Adipocyte (in vitro differentiated cells): ENCODE measurements around the gene LRRC49.
A peak's percentile ranks its signal among the peaks of the same experiment; 100 is the strongest.
"Not testable (repeated sequence)": the region's sequence is repeated elsewhere in the genome, so short reads cannot be mapped to it uniquely, and the experiment has no call there.

Experiments
- DNase-seq: peaks from one replicate; pipeline ENCODE4 v3.0.0-alpha.2; 2015; ENCODE audit warnings: low read depth
- H3K27me3 ChIP-seq: replicated peaks from 2 replicates; pipeline ENCODE4 v1.7.0; 2013; ENCODE audit warnings: mild to moderate bottlenecking, low read length, moderate library complexity; ENCODE audit not compliant: control insufficient read depth, insufficient read depth
- H3K36me3 ChIP-seq: 2 replicates; pipeline ENCODE4 v1.7.0; 2013; ENCODE audit warnings: low read length, mild to moderate bottlenecking, moderate library complexity; ENCODE audit not compliant: control insufficient read depth, insufficient read depth, severe bottlenecking
- H3K4me1 ChIP-seq: 2 replicates; pipeline ENCODE4 v1.7.0; 2013; ENCODE audit warnings: mild to moderate bottlenecking, low read length, moderate library complexity; ENCODE audit not compliant: control insufficient read depth, insufficient read depth
- H3K4me3 ChIP-seq: 2 replicates; pipeline ENCODE4 v1.7.0; 2013; ENCODE audit warnings: mild to moderate bottlenecking, low read length, moderate library complexity
- H3K9ac ChIP-seq: 2 replicates; pipeline ENCODE4 v1.7.0; 2013; ENCODE audit warnings: mild to moderate bottlenecking, low read length, moderate library complexity
- H3K9me3 ChIP-seq: 2 replicates; pipeline ENCODE4 v1.7.0; 2013; ENCODE audit warnings: mild to moderate bottlenecking, low read length, moderate library complexity; ENCODE audit not compliant: control insufficient read depth

The LRRC49 gene

GRCh38 chr15:70933411-70933810, 40.8 kb downstream of the LRRC49 start:
- no peak for DNase-seq
- Histone ChIP-seq H3K9me3 (no peaks in the 10 kb centered on the region), H3K27me3 (no peaks in the 10 kb centered on the region), H3K4me3 (no peak overlapping the region), H3K4me1 (peaks cover 3% of the 10 kb centered on the region), H3K9ac (no peak overlapping the region), H3K36me3 (no peaks in the 10 kb centered on the region)

- Histone ChIP-seq H3K9me3 (no peaks in the 10 kb centered on the region), H3K4me1 (peaks cover 3% of the 10 kb centered on the region), H3K4me3 (no peak overlapping the region), H3K9ac (no peak overlapping the region), H3K27me3 (no peaks in the 10 kb centered on the region), H3K36me3 (no peaks in the 10 kb centered on the region)
- DNase-seq: no peak
Measured at GRCh38 chr15:70935631-70936030, 43.0 kb downstream of the LRRC49 start.

- Histone ChIP-seq H3K27me3 (no peaks in the 10 kb centered on the region), H3K9ac (no peak overlapping the region), H3K9me3 (no peaks in the 10 kb centered on the region), H3K4me1 (peaks cover 3% of the 10 kb centered on the region), H3K4me3 (no peak overlapping the region), H3K36me3 (no peaks in the 10 kb centered on the region)
- DNase-seq: no peak
Measured at GRCh38 chr15:70936326-70936725, 43.7 kb downstream of the LRRC49 start.

- not testable (repeated sequence) for H3K4me1 ChIP-seq, H3K27me3 ChIP-seq, H3K4me3 ChIP-seq, H3K9me3 ChIP-seq, H3K9ac ChIP-seq, DNase-seq, H3K36me3 ChIP-seq
Measured at GRCh38 chr15:70943285-70943684, 50.7 kb downstream of the LRRC49 start.

GRCh38 chr15:70947351-70948335, 55.0 kb downstream of the LRRC49 start:
- Histone ChIP-seq H3K9ac (no peak overlapping the region), H3K27me3 (no peaks in the 10 kb centered on the region), H3K4me1 (peaks cover 4% of the 10 kb centered on the region), H3K4me3 (no peak overlapping the region), H3K36me3 (no peaks in the 10 kb centered on the region), H3K9me3 (peaks cover 10% of the 10 kb centered on the region)
- DNase-seq: no peak

- peaks cover 10% of the 10 kb centered on the region for H3K9me3 ChIP-seq
- H3K36me3 ChIP-seq: no peaks in the 10 kb centered on the region
Measured at GRCh38 chr15:70950953-70951352, 58.3 kb downstream of the LRRC49 start.

GRCh38 chr15:70954171-70954570, 61.5 kb downstream of the LRRC49 start:
- H3K4me3 ChIP-seq: no peak overlapping the region
- H3K9me3 ChIP-seq: peaks cover 10% of the 10 kb centered on the region
- peaks cover 9% of the 10 kb centered on the region for H3K4me1 ChIP-seq
- no peaks in the 10 kb centered on the region for H3K27me3 ChIP-seq
- no peak overlapping the region for H3K9ac ChIP-seq
- H3K36me3 ChIP-seq: no peaks in the 10 kb centered on the region
- peak; percentile 8 for DNase-seq

More at GRCh38 chr15:70950953-70951352, 58.3 kb downstream of the LRRC49 start:
- no peak overlapping the region for H3K4me3 ChIP-seq
- H3K9ac ChIP-seq: no peak overlapping the region
- no peak for DNase-seq
- H3K27me3 ChIP-seq: no peaks in the 10 kb centered on the region
- peaks cover 2% of the 10 kb centered on the region for H3K4me1 ChIP-seq

GRCh38 chr15:70954733-70955132, 62.1 kb downstream of the LRRC49 start:
- Histone ChIP-seq H3K9me3 (peaks cover 10% of the 10 kb centered on the region), H3K36me3 (no peaks in the 10 kb centered on the region), H3K27me3 (no peaks in the 10 kb centered on the region), H3K9ac (no peak overlapping the region), H3K4me3 (no peak overlapping the region), H3K4me1 (peaks cover 9% of the 10 kb centered on the region)
- DNase-seq: no peak

GRCh38 chr15:70955151-70955550, 62.5 kb downstream of the LRRC49 start:
- Histone ChIP-seq H3K9me3 (peaks cover 10% of the 10 kb centered on the region), H3K27me3 (no peaks in the 10 kb centered on the region), H3K4me1 (peaks cover 9% of the 10 kb centered on the region), H3K4me3 (no peak overlapping the region), H3K9ac (no peak overlapping the region), H3K36me3 (no peaks in the 10 kb centered on the region)
- DNase-seq: peak; percentile 25

- Histone ChIP-seq H3K36me3 (no peaks in the 10 kb centered on the region), H3K27me3 (no peaks in the 10 kb centered on the region), H3K4me3 (no peak overlapping the region), H3K9ac (no peak overlapping the region), H3K4me1 (peaks cover 9% of the 10 kb centered on the region), H3K9me3 (peaks cover 3% of the 10 kb centered on the region)
- peak; percentile 81 for DNase-seq
Measured at GRCh38 chr15:70956201-70956995, 63.8 kb downstream of the LRRC49 start.

- Histone ChIP-seq H3K27me3 (no peaks in the 10 kb centered on the region), H3K4me3 (no peak overlapping the region), H3K9ac (no peak overlapping the region), H3K9me3 (no peaks in the 10 kb centered on the region), H3K36me3 (no peaks in the 10 kb centered on the region), H3K4me1 (no peaks in the 10 kb centered on the region)
- no peak for DNase-seq
Measured at GRCh38 chr15:70962084-70962483, 69.5 kb downstream of the LRRC49 start.
